ENCODE data around the gene KRR1. TPM values are rescaled to one million over a fixed set of nuclear protein-coding genes. Genes with fewer than 3 reads are reported as not detected.

KRR1 gene
- total RNA-seq = 13.1 and 31.3 TPM in 2 replicates

DNA sequence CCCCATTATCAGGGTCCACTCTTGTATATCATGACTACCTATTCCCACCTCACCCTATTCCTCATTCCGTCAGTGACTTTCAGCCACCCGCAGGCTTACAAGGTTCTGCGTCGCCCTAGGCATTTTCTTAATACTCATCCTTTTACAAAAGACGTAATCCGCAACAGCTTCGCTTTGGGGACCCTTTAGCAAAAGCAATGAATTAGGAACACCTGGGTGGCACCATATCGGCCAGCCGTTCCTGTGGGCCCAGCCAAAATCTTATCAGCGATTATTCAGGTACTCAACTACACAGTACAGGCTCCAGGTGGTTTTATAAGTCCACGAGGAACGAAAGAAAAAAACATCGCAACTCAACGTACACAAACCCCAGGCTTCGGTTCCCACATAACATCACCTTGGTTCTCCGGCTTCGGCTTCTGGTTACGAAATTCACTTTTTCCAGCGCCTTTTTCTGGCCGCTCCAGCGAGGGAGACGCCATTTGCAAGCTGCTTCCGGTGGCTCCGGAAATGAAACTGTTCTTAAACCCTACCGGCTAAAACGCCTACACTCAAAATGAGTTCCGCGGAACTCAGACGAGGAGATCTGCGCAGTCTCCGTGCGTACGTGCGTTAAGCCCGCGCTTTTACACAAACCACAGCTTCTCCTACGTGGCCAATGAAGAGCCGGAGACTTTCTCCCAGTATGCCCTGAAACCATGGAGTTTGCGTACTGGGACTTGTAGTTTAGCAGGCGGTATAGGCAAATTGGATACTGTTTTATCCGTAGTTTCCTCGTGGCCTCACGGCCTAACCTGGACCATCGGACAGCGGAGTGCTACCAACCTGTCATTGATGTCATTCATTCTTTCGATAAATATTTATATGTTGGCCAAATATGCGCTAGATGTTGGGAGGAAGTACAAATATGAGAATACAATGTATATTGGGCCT, at the start of gene KRR1:
TSS of gene KRR1 (minus strand) at position 494 of the 933 bp plus-strand sequence. CDS start at position 482, 12 bp downstream.

DNA sequence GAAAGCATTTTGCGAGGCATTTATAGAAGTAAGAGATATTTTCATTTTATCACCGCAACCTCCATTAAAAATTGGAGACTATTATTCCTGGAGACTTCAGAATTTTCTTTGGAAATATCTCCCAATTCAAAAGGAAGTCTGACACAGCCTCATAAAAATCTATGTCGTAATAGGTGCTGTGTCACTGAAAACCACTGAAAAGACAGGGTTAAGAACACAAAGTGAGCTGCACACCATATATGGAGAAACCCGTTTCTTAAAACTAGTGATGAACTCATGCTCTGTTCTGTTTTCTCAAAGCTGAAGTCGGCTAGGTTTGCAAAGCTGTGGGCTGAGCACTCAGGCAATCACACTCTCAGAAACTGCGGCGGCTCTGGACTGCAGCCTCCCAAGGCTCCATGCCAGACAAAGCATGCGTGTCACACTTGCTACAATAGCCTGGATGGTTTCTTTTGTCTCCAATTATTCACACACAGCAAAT, 30.9 kb downstream of the KRR1 start, which contains the start of gene GLIPR1:
TSS of gene GLIPR1 (plus strand) at position 287 of the 481 bp plus-strand sequence. CDS start at position 413, 126 bp downstream.

Other genes starting within 250 kb of the KRR1 start
- 0.33 and 2.2 TPM in 2 replicates for gene CAPS2, start 181.3 kb downstream of the KRR1 start, total RNA-seq
- not detected in 2 replicates for gene GLIPR1L1, start 176.9 kb downstream of the KRR1 start, total RNA-seq
- 0.16 and 0.89 TPM in 2 replicates for gene GLIPR1L2, start 120.5 kb downstream of the KRR1 start, total RNA-seq
- gene GLIPR1, start 30.9 kb downstream of the KRR1 start, total RNA-seq = 51.3 and 95.3 TPM in 2 replicates